GM18868 (cell line): ENCODE results near the gene CLEC4F.
"Not testable (repeated sequence)": the region's sequence is repeated elsewhere in the genome, so short reads cannot be mapped to it uniquely, and the experiment has no call there.

Source experiments
- ATAC-seq: cut with Tn5 transposase; IDR thresholded peaks from one replicate; pipeline ENCODE4 v1.9.1; 2021; ENCODE audit warnings: mild to moderate bottlenecking, moderate library complexity; ENCODE audit not compliant: unreplicated experiment

CLEC4F gene

DNA sequence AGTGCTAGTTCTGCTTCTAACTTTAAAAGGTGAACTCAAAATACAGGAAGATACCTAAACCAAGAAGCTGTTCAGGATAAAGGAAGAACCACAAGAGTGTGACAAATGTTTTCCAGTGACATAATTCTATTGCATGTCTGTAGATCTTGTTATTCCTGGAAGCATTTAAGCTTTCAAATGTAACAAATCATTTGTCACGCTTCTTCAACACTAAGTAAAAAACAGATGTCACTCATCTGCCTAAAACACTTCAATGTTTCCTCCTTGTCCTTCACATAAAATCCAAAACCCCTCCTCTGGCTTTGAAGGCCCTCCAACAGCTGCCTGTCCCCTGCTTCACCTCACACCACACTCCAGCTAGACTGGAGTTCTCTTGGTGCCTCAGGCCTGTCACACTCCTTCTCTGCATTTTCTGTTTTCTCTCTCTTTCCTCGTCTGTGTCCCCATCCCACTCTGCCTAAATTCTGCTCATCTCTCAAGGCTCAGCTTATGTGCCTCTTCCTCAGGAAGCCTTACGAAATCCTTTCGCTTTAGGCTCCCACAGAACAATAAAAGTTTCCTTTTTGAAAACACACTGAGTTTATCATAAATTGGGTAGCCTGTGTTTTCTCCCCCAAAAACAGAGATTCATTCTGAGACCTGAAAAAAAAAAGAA lies 6.4 kb upstream of the CLEC4F start:
- ATAC-seq: no peak

GRCh38 chr2:70823249-70823648 lies 2.9 kb upstream of the CLEC4F start:
- ATAC-seq: no peak

- ATAC-seq: no peak
Measured at GRCh38 chr2:70822843-70823242, 2.4 kb upstream of the CLEC4F start.

DNA sequence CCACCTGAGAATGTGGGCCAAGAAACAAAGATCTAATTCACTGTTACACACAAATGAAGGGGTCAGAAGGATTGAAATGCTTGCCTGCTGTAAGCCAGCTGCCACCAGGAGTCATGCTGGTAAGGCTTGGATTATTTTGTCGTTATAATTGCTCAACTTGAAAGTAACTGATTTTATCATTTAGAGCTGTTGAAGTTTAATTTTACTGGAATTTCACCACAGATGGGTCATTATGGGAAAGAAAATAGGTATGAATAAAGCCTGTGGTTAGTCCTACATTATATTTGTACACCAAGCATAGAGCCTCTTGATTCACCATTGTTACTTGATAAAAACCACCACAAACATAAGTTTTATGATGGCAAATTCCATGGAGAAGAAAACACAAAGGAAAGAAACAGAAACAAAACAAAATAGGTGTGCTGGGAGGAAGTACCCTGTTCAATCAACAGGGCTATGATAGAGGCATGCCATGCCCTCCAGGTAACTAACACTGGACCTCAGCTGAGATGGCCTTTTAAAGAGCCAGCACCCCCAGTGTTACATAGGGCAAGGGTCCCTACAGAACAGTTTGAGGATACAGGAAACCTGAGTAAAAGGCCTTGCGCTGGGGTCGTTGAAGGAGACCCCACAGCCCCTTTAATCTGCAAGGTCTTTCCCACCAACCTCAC lies 3.0 kb downstream of the CLEC4F start:
- ATAC-seq: no peak

DNA sequence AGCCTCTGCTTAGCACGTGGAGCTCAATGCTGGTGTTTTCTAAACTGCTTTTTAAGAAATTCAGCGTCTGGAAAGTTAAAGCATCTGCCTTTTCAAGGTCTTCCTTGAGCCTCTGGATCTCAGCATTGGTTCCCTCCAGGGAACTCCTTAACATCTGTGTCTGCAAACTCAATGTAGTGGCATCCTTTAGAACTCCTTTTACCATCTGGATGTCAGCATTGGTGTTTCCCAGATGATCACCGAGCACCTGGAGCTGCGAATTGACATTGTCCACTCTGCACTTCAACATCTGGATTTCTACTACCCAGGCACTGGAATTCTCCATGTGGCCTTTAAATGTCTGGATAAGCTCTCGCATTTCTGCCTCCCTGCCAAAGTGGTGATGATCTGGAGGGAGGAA lies 3.7 kb downstream of the CLEC4F start:
- no peak for ATAC-seq

- no peak for ATAC-seq
Measured at GRCh38 chr2:70808983-70809958, 11.1 kb downstream of the CLEC4F start.

GRCh38 chr2:70807828-70808118 lies 12.6 kb downstream of the CLEC4F start:
- no peak for ATAC-seq

DNA sequence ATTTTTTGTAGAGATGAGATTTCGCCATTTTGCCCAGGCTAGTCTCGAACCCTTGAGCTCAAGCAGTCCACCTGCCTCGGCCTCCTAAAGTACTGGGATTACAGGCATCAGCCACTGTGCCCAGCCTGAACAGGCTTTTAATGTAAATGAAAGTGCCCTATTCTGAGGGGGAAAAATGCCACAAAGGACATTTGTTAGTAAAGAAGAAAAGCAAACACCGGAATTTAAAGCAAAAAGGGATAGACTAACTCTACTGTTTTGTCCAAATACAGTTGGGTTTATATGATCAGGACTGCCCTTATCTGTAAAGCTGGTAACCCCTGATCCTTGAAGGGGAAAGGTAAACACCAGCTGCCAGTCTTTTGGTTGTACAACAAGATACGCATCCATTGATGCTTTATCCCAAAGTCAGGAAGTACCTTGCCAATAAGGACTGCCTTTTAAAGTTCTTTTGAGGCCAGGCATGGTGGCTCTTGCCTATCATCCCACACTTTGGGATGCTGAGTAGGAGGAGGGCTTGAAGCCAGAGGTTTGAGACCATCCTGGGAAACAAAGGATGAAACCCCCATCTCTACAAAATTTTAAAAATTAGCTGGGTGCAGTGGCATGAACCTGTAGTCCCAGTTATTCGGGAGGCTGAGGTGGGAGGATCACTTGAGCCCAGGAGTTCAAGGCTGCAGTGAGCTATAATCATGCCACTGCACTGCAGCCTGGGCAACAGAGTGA lies 13.1 kb downstream of the CLEC4F start:
- ATAC-seq: no peak

- no peak for ATAC-seq
Measured at GRCh38 chr2:70806620-70807019, 13.8 kb downstream of the CLEC4F start.

GRCh38 chr2:70806013-70806412 lies 14.4 kb downstream of the CLEC4F start:
- ATAC-seq: no peak

DNA sequence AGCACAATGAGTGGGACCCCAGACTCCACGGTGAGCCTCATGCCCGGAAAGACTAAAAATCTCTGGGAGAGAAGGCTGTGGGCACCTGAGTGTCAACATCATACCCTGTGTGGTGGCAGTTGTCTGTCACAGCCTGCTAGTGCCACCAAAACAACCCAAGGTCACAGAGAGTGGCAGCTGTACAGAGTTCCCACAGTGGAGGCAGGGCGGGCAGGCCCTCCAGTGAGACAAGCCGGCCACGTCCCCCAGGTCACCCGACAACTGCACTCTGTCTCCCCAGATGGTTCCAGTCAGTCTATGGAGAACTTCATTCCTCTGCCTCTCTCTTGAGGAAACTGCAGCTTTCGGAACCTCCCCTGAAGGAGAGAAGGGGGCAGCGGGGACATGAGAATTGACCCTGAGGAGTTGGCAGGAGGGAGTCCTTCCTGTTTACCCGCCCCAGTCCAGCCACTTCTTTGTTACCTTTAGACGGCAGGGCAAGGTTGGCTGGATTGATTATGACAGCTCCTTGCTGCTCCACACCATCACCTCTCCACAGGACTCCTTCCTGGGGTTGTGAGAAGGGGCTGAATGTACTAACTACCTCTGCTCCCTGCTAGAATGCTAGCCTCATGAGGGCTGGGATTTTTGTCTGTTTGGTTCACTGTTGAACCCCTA lies 18.7 kb downstream of the CLEC4F start:
- ATAC-seq: no peak

- no peak for ATAC-seq
Measured at GRCh38 chr2:70799706-70800105, 20.7 kb downstream of the CLEC4F start.

DNA sequence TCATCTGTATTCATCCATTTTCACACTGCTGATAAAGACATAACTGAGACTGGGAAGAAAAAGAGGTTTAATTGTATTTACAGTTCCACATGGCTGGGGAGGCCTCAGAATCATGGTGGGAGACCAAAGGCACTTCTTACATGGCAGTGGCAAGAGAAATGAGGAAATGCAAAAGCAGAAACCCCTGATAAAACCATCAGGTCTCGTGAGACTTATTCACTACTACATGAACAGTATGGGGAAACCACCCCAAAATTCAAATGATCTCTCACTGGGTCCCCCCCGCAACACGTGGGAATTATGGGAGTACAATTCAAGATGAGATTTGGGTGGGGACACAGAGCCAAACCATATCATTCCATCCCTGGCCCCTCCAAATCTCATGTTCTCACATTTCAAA lies 22.4 kb downstream of the CLEC4F start:
- ATAC-seq: not testable (repeated sequence)

GRCh38 chr2:70797506-70797905 lies 22.9 kb downstream of the CLEC4F start:
- no peak for ATAC-seq

- ATAC-seq: no peak
Measured at GRCh38 chr2:70796262-70796661, 24.1 kb downstream of the CLEC4F start.

DNA sequence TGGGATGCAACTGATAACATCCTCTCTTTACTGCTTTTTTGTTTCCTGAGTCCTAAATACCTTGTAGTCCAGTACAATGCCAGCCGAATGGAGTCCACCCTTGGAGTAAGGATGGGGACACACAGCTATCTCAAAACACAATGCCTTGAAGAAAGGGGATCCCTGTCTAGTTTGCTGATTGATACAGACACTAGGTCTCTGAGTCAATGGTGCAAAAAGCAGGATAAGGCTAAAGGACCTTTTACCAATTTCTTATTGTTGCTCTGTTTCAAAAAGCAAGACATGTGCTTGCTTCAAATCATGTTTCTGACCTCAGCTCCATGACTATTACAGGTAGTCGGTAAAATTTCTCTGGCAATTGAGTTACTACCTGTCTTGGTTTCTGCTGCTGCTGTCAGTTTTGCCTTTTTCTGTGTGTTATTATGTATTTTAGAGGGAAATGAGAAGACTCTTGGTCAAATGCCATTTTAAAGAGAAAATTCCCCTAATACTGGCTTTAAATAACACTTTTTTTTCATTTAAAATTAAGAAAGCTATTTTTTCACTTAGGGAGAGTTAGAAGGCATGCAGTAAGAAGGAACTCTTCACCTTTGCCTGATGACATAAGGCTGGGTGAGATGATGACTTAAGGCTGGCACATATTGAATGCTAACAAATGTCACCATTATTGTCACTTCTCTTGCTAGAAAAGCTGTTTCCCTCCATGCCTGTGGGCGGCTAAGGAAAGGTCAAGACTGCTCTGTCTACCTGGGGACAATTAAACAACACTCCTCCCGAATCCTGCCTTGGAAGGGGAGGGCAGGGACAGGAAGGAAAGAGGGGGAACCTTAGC lies 25.0 kb downstream of the CLEC4F start:
- no peak for ATAC-seq

DNA sequence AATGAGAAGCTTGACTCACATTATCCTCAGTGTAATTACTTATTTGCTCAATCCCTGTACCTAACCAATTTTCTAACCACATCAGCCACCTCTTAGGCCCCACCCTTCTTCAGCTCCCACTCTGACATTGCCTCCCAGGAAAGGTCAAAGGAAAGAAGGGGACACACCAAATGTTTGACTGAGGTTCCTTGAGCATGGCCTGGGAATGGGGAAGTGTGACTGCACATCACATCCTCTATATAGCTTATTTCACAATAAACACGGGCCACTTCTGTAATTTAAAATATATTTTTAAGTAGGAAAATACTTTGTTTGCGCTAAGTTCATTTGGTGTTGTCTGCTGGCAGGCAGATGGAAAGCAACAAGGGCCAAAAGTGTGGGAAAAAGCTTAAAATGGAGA lies 26.9 kb downstream of the CLEC4F start:
- ATAC-seq: no peak

GRCh38 chr2:70790136-70790828 lies 30.1 kb downstream of the CLEC4F start, which contains the start of gene FIGLA:
FIGLA (minus strand) TSS chr2:70790643; CDS start chr2:70790638, 5 bp downstream.
- ATAC-seq: no peak
